ENCODE measurements around the gene RFX7.

DNA sequence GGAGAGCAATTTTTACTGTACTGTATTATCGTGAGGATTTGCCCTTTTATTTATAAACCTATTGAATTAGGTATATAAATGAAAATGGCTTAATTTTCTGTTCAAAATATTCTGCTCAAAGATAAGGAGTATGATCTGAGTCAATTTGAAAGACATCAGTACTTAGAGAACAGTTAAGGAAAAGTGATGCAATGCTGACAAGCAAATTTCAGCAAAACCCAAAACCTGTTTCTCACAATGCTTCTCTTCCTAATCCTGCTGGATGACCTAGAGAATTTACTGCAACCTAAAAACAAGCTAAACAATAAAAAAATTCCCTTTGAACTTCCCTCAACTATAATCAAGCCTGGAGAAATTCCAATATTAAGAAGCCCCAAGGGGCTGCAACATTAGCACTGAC is 82.7 kb downstream of the RFX7 start:
- TF ChIP-seq, protein P1, sequence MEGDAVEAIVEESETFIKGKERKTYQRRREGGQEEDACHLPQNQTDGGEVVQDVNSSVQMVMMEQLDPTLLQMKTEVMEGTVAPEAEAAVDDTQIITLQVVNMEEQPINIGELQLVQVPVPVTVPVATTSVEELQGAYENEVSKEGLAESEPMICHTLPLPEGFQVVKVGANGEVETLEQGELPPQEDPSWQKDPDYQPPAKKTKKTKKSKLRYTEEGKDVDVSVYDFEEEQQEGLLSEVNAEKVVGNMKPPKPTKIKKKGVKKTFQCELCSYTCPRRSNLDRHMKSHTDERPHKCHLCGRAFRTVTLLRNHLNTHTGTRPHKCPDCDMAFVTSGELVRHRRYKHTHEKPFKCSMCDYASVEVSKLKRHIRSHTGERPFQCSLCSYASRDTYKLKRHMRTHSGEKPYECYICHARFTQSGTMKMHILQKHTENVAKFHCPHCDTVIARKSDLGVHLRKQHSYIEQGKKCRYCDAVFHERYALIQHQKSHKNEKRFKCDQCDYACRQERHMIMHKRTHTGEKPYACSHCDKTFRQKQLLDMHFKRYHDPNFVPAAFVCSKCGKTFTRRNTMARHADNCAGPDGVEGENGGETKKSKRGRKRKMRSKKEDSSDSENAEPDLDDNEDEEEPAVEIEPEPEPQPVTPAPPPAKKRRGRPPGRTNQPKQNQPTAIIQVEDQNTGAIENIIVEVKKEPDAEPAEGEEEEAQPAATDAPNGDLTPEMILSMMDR (conservative IDR thresholded peaks at IDR 0.05; ENCODE audit: low read depth, low read length) = no peak
- no peak for TF ChIP-seq EZH2 (IDR thresholded peaks at IDR 0.05; ENCODE audit: borderline replicate concordance, low read depth, low read length, poor library complexity, severe bottlenecking)
